ENCODE results near the gene EIPR1. TPM values are rescaled to one million over a fixed set of nuclear protein-coding genes. Genes with fewer than 3 reads are reported as not detected.

EIPR1 gene
- total and polyA plus RNA-seq, 2 donors (not counting 1 experiment from before 2014, with no cell fraction given) = 22.3 to 23.9 TPM

DNA sequence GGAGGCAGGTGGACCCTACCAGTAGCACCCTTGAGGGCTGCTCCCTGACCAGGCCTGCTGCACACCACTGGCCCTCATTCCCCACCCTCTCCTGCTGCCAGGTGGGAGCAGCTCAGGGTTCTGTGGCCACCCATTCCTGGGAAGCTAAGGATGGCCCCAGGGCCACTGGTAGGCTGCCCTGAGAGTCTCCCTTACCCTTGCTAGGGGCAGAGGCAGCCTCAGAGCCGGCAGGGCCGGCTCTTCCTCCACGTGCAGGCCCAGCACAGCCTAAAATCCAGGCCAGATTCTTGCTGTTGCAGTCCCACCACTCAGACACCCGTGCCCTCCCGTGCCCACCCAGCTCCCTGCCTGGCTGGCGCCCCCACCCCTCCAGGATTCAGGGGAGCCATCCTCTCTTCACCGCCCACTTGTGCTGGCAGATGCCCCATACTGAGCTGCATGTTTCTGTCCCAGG is 199.0 kb downstream of the EIPR1 start:
- Histone ChIP-seq H3K4me1 (ENCODE audit: control insufficient read depth, extremely low read depth, insufficient read depth, low read length) (no peaks in the 10 kb centered on the region), H3K27ac (ENCODE audit: insufficient read depth, low read length) (no peak overlapping the region), H2AFZ (ENCODE audit: low read length) (no peak overlapping the region), H3K27me3 (ENCODE audit: control insufficient read depth, insufficient read depth, low read length) (no peaks in the 10 kb centered on the region), H3K79me2 (ENCODE audit: control insufficient read depth, insufficient read depth, low read length) (no peaks in the 10 kb centered on the region), H4K20me1 (ENCODE audit: control insufficient read depth, extremely low read depth, insufficient read depth, low read length) (no peaks in the 10 kb centered on the region), H3K4me2 (ENCODE audit: extremely low read depth, insufficient read depth, low read length) (no peak overlapping the region), H3K9ac (ENCODE audit: insufficient read depth, low read length) (no peak overlapping the region), H3K9me3 (ENCODE audit: control insufficient read depth, insufficient read depth, low read depth, low read length) (no peaks in the 10 kb centered on the region), H3K4me3 (replicated peaks in 1 of 4; ENCODE audit: control extremely low read depth in 1 of 4, insufficient read depth in 1 of 4, low read depth in 3 of 4, low read length in 4 of 4) (no peak overlapping the region), H3K36me3 (ENCODE audit: control insufficient read depth, insufficient read depth, low read length) (no peaks in the 10 kb centered on the region)
- no peak for DNase-seq (ENCODE audit: low read depth in 2 of 2)
- TF ChIP-seq CTCF (conservative IDR thresholded peaks at IDR 0.05 in 1 of 2, IDR thresholded peaks at IDR 0.05 in 1 of 2; ENCODE audit: low read depth in 1 of 2, low read length in 2 of 2) (no peak), EZH2 (IDR thresholded peaks at IDR 0.05; ENCODE audit: low read length, missing control alignments) (no peak)

DNA sequence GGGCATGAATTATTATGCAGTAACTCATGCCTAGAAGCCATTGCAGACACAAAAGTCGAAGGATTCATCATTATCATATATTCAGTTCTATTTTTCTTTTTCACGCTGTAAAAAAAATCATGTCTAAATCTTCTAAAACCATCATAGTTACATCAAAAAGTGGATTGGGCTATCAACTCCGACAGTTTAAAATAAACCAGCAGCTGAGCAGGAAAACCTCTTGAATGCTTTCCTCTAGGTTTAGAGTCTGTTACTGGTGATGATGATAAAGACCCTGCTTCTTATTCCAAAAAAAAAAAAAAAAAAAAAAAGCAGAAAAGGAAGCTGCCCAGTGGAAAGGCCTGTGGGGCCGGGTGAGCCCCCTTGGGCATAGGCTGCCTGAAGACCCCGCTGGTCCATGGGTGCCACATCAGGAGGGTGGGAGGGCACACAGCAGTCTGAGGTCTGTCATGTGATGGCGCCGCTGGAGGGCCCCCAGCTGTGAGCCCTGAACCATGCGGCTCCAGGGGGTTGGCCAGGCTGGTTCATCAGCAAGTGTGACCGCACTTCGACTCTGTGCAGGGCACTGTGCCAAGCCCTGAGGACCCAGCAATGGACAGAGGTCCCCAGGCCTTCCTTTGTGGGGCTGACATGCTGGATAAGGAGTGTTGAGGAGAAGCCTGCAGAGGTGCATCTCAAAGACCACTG is 199.6 kb downstream of the EIPR1 start:
- no peak overlapping the region for H3K9ac ChIP-seq (ENCODE audit: insufficient read depth, low read length)
- no peak overlapping the region for H3K4me2 ChIP-seq (ENCODE audit: extremely low read depth, insufficient read depth, low read length)
- no peaks in the 10 kb centered on the region for H3K9me3 ChIP-seq (ENCODE audit: control insufficient read depth, insufficient read depth, low read depth, low read length)
- no peak for DNase-seq (ENCODE audit: low read depth in 2 of 2)
- TF ChIP-seq CTCF (conservative IDR thresholded peaks at IDR 0.05 in 1 of 2, IDR thresholded peaks at IDR 0.05 in 1 of 2; ENCODE audit: low read depth in 1 of 2, low read length in 2 of 2) (no peak), EZH2 (IDR thresholded peaks at IDR 0.05; ENCODE audit: low read length, missing control alignments) (no peak)
- H4K20me1 ChIP-seq (ENCODE audit: control insufficient read depth, extremely low read depth, insufficient read depth, low read length) = no peaks in the 10 kb centered on the region
- H3K36me3 ChIP-seq (ENCODE audit: control insufficient read depth, insufficient read depth, low read length) = no peaks in the 10 kb centered on the region
- H3K27me3 ChIP-seq (ENCODE audit: control insufficient read depth, insufficient read depth, low read length) = no peaks in the 10 kb centered on the region
- H3K79me2 ChIP-seq (ENCODE audit: control insufficient read depth, insufficient read depth, low read length) = no peaks in the 10 kb centered on the region
- no peak overlapping the region for H3K27ac ChIP-seq (ENCODE audit: insufficient read depth, low read length)
- no peaks in the 10 kb centered on the region for H3K4me1 ChIP-seq (ENCODE audit: control insufficient read depth, extremely low read depth, insufficient read depth, low read length)
- no peak overlapping the region for H2AFZ ChIP-seq (ENCODE audit: low read length)
- no peak overlapping the region for H3K4me3 ChIP-seq (replicated peaks in 1 of 4; ENCODE audit: control extremely low read depth in 1 of 4, insufficient read depth in 1 of 4, low read depth in 3 of 4, low read length in 4 of 4)

- H4K20me1 ChIP-seq (ENCODE audit: control insufficient read depth, extremely low read depth, insufficient read depth, low read length) = no peaks in the 10 kb centered on the region
- no peaks in the 10 kb centered on the region for H3K9me3 ChIP-seq (ENCODE audit: control insufficient read depth, insufficient read depth, low read depth, low read length)
- H3K9ac ChIP-seq (ENCODE audit: insufficient read depth, low read length) = no peak overlapping the region
- H3K4me2 ChIP-seq (ENCODE audit: extremely low read depth, insufficient read depth, low read length) = no peak overlapping the region
- no peaks in the 10 kb centered on the region for H3K27me3 ChIP-seq (ENCODE audit: control insufficient read depth, insufficient read depth, low read length)
- no peak overlapping the region for H2AFZ ChIP-seq (ENCODE audit: low read length)
- DNase-seq (ENCODE audit: low read depth in 2 of 2) = no peak
- H3K36me3 ChIP-seq (ENCODE audit: control insufficient read depth, insufficient read depth, low read length) = no peaks in the 10 kb centered on the region
- no peak overlapping the region for H3K4me3 ChIP-seq (replicated peaks in 1 of 4; ENCODE audit: control extremely low read depth in 1 of 4, insufficient read depth in 1 of 4, low read depth in 3 of 4, low read length in 4 of 4)
- TF ChIP-seq EZH2 (IDR thresholded peaks at IDR 0.05; ENCODE audit: low read length, missing control alignments) (no peak), CTCF (conservative IDR thresholded peaks at IDR 0.05 in 1 of 2, IDR thresholded peaks at IDR 0.05 in 1 of 2; ENCODE audit: low read depth in 1 of 2, low read length in 2 of 2) (no peak)
- H3K4me1 ChIP-seq (ENCODE audit: control insufficient read depth, extremely low read depth, insufficient read depth, low read length) = no peaks in the 10 kb centered on the region
- no peak overlapping the region for H3K27ac ChIP-seq (ENCODE audit: insufficient read depth, low read length)
- H3K79me2 ChIP-seq (ENCODE audit: control insufficient read depth, insufficient read depth, low read length) = no peaks in the 10 kb centered on the region
Measured at GRCh38 chr2:3176869-3177255, 200.8 kb downstream of the EIPR1 start.
